ENCODE measurements around the gene KRT2. TPM values are rescaled to one million over a fixed set of nuclear protein-coding genes. Genes with fewer than 3 reads are reported as not detected.

KRT2 gene
- total RNA-seq, 1 experiment from 2014 or later, result not detected

DNA sequence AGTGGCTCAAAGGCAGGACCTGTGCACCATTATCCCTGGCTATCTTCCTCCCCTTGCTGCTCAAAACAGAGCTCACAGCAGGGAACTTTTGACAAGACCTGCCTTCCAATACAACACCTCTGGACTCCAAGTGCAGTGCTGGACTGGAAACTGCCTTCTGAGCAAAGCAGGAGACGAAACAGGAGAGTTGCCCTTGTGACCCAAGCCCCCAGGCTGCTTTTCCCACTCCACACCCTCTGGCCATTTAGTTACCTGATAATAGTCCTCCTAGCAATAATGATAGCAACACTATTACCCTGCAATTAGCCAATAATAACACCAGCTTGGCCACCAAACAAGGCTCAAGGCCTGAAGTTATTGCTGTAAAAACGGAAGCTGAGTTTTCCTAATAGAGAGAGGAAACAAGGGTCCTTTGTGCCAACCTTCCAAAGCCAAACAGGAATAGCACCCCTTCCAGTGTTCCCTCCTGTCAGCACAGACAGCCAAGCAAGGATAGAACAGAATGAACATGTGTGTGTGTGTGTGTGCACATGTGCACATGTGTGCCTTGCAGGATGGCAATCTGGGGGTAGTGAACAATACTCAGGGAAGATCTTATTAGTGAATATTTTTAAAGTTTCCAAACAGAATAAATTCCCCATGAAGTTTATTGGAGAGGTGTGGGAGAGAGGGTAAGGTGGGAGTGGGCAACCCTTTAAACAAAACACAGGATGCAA, 24.5 kb downstream of the KRT2 start:
- intact Hi-C loops (cut with micrococcal nuclease; ENCODE audit: unreplicated experiment), result no loop called here
- TF ChIP-seq, protein P1, sequence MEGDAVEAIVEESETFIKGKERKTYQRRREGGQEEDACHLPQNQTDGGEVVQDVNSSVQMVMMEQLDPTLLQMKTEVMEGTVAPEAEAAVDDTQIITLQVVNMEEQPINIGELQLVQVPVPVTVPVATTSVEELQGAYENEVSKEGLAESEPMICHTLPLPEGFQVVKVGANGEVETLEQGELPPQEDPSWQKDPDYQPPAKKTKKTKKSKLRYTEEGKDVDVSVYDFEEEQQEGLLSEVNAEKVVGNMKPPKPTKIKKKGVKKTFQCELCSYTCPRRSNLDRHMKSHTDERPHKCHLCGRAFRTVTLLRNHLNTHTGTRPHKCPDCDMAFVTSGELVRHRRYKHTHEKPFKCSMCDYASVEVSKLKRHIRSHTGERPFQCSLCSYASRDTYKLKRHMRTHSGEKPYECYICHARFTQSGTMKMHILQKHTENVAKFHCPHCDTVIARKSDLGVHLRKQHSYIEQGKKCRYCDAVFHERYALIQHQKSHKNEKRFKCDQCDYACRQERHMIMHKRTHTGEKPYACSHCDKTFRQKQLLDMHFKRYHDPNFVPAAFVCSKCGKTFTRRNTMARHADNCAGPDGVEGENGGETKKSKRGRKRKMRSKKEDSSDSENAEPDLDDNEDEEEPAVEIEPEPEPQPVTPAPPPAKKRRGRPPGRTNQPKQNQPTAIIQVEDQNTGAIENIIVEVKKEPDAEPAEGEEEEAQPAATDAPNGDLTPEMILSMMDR (IDR thresholded peaks at IDR 0.05; ENCODE audit: unreplicated experiment), result no peak
- H3K27ac Mint-ChIP-seq (ENCODE audit: unreplicated experiment), result no peak overlapping the region
- no peak for DNase-seq
- no peaks in the 10 kb centered on the region for H3K9me3 Mint-ChIP-seq (ENCODE audit: low read depth, unreplicated experiment)
- H3K27me3 Mint-ChIP-seq (ENCODE audit: unreplicated experiment), result peaks cover 91% of the 10 kb centered on the region
- no TSS peak for BruUV-seq (replicated peaks)
- CTCF ChIA-PET, result no interaction called here
- H3K4me1 Mint-ChIP-seq (ENCODE audit: low read depth, unreplicated experiment), result no peaks in the 10 kb centered on the region
- no peak overlapping the region for H3K4me3 Mint-ChIP-seq (ENCODE audit: low read depth, unreplicated experiment)
- no peaks in the 10 kb centered on the region for H3K36me3 Mint-ChIP-seq (ENCODE audit: insufficient read depth, unreplicated experiment)

DNA sequence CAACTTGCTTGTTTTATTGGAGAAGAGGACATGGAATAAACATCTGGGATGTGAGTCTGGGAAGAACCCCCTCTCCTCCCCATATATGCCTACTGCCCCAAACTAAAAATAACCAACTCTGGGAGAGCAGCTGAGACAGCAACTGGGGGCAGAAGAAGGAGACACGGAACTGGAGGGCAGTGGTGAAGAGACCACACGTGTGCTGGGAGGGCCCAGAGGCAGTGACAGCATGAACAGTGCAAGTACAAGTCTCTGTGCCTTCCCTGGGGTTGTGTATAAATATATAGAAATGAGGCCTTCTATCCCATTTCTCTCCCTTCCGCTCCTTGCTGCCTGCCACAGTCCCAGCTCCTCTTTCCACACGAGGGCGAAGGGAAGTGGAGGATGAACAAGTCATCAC, 29.7 kb downstream of the KRT2 start:
- TF ChIP-seq, protein P1 (IDR thresholded peaks at IDR 0.05; ENCODE audit: unreplicated experiment), result no peak
- no peaks in the 10 kb centered on the region for H3K9me3 Mint-ChIP-seq (ENCODE audit: low read depth, unreplicated experiment)
- no peak overlapping the region for H3K4me3 Mint-ChIP-seq (ENCODE audit: low read depth, unreplicated experiment)
- no peak for DNase-seq
- H3K27ac Mint-ChIP-seq (ENCODE audit: unreplicated experiment), result no peak overlapping the region
- CTCF ChIA-PET, result interaction anchor here (0.6 kb wide), 1 partner anchor 571 kb away, joined by 5 read pairs; the partner anchor contains the start of gene NR4A1
- no peaks in the 10 kb centered on the region for H3K4me1 Mint-ChIP-seq (ENCODE audit: low read depth, unreplicated experiment)
- H3K36me3 Mint-ChIP-seq (ENCODE audit: insufficient read depth, unreplicated experiment), result no peaks in the 10 kb centered on the region
- intact Hi-C loops (cut with micrococcal nuclease; ENCODE audit: unreplicated experiment), result no loop called here
- H3K27me3 Mint-ChIP-seq (ENCODE audit: unreplicated experiment), result peaks cover 91% of the 10 kb centered on the region
- BruUV-seq (replicated peaks), result no TSS peak

DNA sequence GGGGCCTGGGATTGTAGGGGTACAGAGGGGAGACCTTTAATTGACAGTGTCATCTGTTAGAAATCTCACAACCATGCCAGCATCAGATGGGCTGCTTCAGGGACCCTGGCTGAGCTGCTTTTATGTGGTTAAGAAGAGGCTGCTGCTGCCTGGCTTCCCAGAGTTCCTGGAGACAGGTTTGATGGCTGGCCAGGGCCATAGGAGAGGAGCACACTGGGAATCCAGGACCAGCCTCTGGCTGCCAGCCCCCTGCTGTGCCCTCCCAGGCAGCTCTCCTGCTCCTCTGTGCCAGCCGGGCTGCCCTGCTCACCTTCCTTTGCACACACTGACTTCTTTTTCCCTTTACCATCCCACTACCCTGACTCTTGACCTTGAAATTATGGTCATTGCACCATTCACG, 33.1 kb downstream of the KRT2 start:
- Mint-ChIP-seq H3K36me3 (ENCODE audit: insufficient read depth, unreplicated experiment) (no peaks in the 10 kb centered on the region), H3K27me3 (ENCODE audit: unreplicated experiment) (peaks cover 96% of the 10 kb centered on the region), H3K4me1 (ENCODE audit: low read depth, unreplicated experiment) (no peaks in the 10 kb centered on the region), H3K4me3 (ENCODE audit: low read depth, unreplicated experiment) (no peak overlapping the region), H3K9me3 (ENCODE audit: low read depth, unreplicated experiment) (no peaks in the 10 kb centered on the region), H3K27ac (ENCODE audit: unreplicated experiment) (no peak overlapping the region)
- BruUV-seq (replicated peaks), result no TSS peak
- intact Hi-C loops (cut with micrococcal nuclease; ENCODE audit: unreplicated experiment), result no loop called here
- DNase-seq, result no peak
- TF ChIP-seq, protein P1 (IDR thresholded peaks at IDR 0.05; ENCODE audit: unreplicated experiment), result no peak
- CTCF ChIA-PET, result no interaction called here

DNA sequence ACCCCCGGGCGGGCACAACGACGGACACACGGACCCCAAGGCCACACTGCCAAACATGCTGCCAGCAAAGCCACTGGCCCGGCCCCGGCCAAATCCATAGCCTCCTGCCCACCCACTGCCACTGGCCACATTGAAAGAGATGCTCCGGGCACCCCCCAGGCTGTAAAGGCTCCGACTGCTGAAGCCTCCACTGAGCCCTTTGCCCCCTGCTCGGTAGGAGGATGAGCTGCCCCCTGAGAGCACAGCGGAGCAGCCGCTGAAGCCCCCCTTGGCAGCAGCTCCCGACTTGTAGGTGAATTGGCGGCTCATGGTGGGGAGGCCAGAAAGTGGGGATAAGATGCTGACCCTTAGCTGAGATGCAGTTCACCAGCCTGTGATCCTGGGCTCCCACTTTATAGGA, 33.8 kb downstream of the KRT2 start, which contains the start of gene KRT73:
Gene KRT73 (minus strand): TSS at position 344 of the 400 bp plus-strand sequence. CDS start 35 bp downstream, at position 309.
- no peak for DNase-seq
- BruUV-seq (replicated peaks), result no TSS peak
- intact Hi-C loops (cut with micrococcal nuclease; ENCODE audit: unreplicated experiment), result no loop called here
- Mint-ChIP-seq H3K4me1 (ENCODE audit: low read depth, unreplicated experiment) (no peaks in the 10 kb centered on the region), H3K9me3 (ENCODE audit: low read depth, unreplicated experiment) (no peaks in the 10 kb centered on the region), H3K36me3 (ENCODE audit: insufficient read depth, unreplicated experiment) (no peaks in the 10 kb centered on the region), H3K27me3 (ENCODE audit: unreplicated experiment) (peaks cover 100% of the 10 kb centered on the region), H3K4me3 (ENCODE audit: low read depth, unreplicated experiment) (no peak within 1 kb of the TSS), H3K27ac (ENCODE audit: unreplicated experiment) (no peak within 1 kb of the TSS)
- CTCF ChIA-PET, result no interaction called here
- TF ChIP-seq, protein P1 (IDR thresholded peaks at IDR 0.05; ENCODE audit: unreplicated experiment), result no peak
